ENCODE data around the gene CPSF2.

Gene CPSF2

DNA sequence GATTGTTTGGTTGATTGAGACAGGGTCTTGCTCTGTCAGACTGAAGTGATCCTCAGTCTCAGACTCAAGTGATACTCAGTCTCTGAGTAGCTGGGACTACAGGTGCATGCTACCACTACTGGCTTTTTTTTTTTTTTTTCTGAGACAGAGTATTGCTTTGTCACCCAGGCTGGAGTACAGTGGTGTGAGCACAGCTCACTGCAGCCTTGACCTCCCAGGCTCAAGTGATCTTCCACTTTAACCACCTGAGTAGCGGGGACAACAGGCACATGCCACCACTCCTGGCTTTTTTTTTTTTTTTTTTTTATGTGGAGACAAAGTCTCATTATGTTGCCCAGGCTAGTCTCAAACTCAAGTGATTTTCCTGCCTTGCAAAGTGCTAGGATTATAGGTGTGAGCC lies 31.8 kb downstream of the CPSF2 start:
- no peak overlapping the region for H3K27ac ChIP-seq
- TF ChIP-seq ZFX (IDR thresholded peaks at IDR 0.05; ENCODE audit: borderline replicate concordance) = no peak
- TF ChIP-seq, protein P1, sequence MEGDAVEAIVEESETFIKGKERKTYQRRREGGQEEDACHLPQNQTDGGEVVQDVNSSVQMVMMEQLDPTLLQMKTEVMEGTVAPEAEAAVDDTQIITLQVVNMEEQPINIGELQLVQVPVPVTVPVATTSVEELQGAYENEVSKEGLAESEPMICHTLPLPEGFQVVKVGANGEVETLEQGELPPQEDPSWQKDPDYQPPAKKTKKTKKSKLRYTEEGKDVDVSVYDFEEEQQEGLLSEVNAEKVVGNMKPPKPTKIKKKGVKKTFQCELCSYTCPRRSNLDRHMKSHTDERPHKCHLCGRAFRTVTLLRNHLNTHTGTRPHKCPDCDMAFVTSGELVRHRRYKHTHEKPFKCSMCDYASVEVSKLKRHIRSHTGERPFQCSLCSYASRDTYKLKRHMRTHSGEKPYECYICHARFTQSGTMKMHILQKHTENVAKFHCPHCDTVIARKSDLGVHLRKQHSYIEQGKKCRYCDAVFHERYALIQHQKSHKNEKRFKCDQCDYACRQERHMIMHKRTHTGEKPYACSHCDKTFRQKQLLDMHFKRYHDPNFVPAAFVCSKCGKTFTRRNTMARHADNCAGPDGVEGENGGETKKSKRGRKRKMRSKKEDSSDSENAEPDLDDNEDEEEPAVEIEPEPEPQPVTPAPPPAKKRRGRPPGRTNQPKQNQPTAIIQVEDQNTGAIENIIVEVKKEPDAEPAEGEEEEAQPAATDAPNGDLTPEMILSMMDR (IDR thresholded peaks at IDR 0.05) = no peak

DNA sequence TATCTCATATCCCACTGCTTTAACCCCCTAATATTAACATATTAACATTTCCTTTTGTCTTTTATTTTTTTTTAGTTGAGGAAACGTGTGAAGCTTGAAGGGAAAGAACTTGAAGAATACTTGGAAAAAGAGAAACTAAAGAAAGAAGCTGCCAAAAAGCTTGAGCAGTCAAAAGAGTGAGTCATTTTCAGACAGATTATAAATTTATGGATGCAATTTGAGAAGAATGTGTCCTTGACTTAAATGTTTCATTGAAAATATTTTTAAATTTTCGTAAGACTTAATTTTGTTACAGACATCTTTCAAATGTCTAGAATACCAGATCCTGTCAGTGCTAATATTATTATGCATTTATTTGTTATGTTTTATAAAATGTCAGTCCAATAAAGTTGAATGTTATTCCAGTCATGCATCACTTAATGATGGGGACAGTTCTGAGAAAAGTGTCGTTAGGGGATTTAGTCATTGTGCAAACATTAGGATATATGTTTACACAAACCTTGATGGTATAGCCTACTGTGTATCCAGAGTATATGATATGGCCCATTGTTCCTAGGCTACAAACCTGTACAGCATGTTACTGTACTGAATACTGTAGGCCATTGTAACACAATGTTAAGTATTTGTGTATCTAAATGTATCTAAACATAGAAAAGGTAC lies 32.6 kb downstream of the CPSF2 start:
- H3K27ac ChIP-seq = no peak overlapping the region
- TF ChIP-seq, protein P1 (IDR thresholded peaks at IDR 0.05) = no peak
- no peak for TF ChIP-seq ZFX (IDR thresholded peaks at IDR 0.05; ENCODE audit: borderline replicate concordance)

GRCh38 chr14:92160619-92161018 lies 38.9 kb downstream of the CPSF2 start:
- no peak overlapping the region for H3K27ac ChIP-seq
- TF ChIP-seq ZFX (IDR thresholded peaks at IDR 0.05; ENCODE audit: borderline replicate concordance) = no peak
- TF ChIP-seq, protein P1 (IDR thresholded peaks at IDR 0.05) = no peak

DNA sequence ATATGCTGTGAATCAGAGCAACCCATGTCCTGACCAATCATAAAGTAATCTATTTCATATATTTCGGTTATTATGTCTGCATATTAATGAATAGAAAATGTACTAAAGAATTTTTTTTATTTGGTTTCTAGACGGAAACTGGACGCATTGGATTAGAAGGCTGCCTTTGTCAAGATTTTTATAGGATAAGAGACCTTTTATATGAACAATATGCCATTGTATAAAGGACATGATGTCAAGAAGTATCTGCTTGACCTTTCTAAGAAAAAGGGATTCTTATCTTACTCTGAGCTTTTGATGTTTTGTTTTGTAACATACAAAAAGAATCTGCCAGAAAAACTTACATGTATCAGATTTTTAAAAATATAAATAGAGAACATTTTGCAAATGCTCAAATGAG lies 39.8 kb downstream of the CPSF2 start:
- TF ChIP-seq, protein P1 (IDR thresholded peaks at IDR 0.05) = no peak
- TF ChIP-seq ZFX (IDR thresholded peaks at IDR 0.05; ENCODE audit: borderline replicate concordance) = no peak
- H3K27ac ChIP-seq = no peak overlapping the region

DNA sequence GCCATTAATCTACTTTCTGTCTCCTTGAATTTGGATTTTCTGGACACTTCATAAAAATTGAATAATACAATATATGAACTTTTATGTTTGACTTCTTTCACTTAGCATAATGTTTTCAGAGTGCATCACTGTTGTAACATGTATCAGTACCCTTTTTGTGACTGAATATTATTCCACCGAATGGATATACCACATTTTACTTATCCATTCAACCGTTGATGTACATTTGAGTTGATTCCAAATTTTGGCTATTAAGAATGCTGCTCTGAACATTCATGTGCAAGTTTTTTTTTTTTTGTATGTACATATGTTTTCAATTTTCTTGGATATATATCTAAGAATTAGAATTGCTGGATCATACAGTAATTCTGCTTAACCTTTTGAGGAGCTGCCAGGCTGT lies 43.2 kb downstream of the CPSF2 start:
- H3K27ac ChIP-seq = no peak overlapping the region
- TF ChIP-seq, protein P1 (IDR thresholded peaks at IDR 0.05) = no peak
- TF ChIP-seq ZFX (IDR thresholded peaks at IDR 0.05; ENCODE audit: borderline replicate concordance) = no peak

- H3K27ac ChIP-seq = no peak overlapping the region
- TF ChIP-seq, protein P1 (IDR thresholded peaks at IDR 0.05) = no peak
- TF ChIP-seq ZFX (IDR thresholded peaks at IDR 0.05; ENCODE audit: borderline replicate concordance) = no peak
These were observed 51.9 kb downstream of the CPSF2 start for GRCh38 chr14:92173668-92174067.

DNA sequence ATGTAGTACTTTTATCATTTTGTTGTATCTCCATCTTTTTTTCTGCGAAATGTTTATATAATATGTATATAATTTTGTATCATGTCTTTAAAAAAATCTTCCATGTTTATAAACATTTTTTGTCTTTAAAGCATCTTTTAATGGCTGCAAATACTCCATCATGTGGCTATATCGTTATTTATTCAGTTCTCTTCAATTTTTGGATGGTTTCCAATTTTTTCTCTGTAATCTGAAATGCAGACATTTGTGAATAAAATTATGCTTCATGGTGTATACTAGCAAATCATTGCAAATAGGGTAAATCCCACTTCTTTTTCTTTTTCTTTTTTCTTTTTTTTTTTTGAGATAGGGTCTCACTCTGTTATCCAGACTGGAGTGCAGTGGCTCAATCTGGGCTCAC lies 54.0 kb downstream of the CPSF2 start:
- no peak overlapping the region for H3K27ac ChIP-seq
- TF ChIP-seq, protein P1 (IDR thresholded peaks at IDR 0.05) = no peak
- TF ChIP-seq ZFX (IDR thresholded peaks at IDR 0.05; ENCODE audit: borderline replicate concordance) = no peak

Data from 22Rv1 (cell line).